ENCODE results near the gene EFCAB6. TPM values are rescaled to one million over a fixed set of nuclear protein-coding genes. Genes with fewer than 3 reads are reported as not detected.

Gene EFCAB6
- total and polyA plus RNA-seq, 9 of the 15 experiments (the other 6 are each of a cell fraction or from before 2014, with no cell fraction given), result 0.06 TPM; not detected in 8

DNA sequence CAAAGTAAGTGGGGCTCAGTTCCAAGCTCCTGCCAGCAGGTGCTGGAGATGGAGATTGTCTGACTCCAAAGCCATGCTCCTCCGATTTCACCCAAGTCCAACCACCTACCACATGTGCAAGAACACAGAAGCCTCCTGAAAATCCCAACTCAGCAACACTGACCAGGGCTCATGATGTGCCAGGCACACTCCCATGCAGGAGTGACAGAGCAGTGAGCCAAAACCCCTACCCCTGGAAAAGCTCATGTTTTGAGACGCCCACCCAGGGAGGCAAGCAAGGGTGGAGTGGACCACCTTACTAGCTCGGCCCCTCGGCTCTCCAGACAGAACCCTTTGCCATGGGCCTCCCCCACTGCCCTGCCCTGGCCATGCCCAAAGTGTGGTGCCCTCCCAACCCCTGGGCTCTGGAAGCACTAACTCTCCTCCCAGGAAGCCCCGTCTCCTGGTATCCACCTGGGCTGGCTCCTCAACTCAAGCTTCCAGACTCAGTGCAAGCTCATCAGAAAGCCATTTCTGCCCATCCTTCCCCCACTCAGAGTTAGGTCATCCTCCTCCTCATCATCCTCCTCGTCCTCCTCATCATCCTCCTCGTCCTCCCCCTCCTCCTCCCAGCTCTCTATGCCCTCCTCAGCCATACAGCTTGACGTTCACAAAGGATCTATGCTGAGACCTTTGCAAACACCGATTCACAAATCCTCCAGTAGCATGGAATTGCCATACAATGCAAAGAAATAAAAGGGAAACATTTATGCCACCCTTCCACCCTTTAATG lies 245.4 kb downstream of the EFCAB6 start:
- TF ChIP-seq ZSCAN32 (CRISPR knock-in tag; IDR thresholded peaks at IDR 0.05) (no peak), NFRKB (IDR thresholded peaks at IDR 0.05; ENCODE audit: low read depth) (no peak), MTF1 (CRISPR knock-in tag; IDR thresholded peaks at IDR 0.05; ENCODE audit: borderline replicate concordance) (no peak), HDAC2 (IDR thresholded peaks at IDR 0.05) (no peak), ZNF695 (CRISPR knock-in tag; IDR thresholded peaks at IDR 0.05) (no peak), MYNN (IDR thresholded peaks at IDR 0.05) (no peak), MYNN (CRISPR knock-in tag; IDR thresholded peaks at IDR 0.05) (no peak), ZNF436 (CRISPR knock-in tag; IDR thresholded peaks at IDR 0.05) (no peak), GATAD2B (IDR thresholded peaks at IDR 0.05; ENCODE audit: borderline replicate concordance) (no peak)
- TF ChIP-seq, protein P1, sequence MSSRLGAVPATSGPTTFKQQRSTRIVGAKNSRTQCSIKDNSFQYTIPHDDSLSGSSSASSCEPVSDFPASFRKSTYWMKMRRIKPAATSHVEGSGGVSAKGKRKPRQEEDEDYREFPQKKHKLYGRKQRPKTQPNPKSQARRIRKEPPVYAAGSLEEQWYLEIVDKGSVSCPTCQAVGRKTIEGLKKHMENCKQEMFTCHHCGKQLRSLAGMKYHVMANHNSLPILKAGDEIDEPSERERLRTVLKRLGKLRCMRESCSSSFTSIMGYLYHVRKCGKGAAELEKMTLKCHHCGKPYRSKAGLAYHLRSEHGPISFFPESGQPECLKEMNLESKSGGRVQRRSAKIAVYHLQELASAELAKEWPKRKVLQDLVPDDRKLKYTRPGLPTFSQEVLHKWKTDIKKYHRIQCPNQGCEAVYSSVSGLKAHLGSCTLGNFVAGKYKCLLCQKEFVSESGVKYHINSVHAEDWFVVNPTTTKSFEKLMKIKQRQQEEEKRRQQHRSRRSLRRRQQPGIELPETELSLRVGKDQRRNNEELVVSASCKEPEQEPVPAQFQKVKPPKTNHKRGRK (tag; IDR thresholded peaks at IDR 0.05), result no peak
- TF ChIP-seq, protein P2, sequence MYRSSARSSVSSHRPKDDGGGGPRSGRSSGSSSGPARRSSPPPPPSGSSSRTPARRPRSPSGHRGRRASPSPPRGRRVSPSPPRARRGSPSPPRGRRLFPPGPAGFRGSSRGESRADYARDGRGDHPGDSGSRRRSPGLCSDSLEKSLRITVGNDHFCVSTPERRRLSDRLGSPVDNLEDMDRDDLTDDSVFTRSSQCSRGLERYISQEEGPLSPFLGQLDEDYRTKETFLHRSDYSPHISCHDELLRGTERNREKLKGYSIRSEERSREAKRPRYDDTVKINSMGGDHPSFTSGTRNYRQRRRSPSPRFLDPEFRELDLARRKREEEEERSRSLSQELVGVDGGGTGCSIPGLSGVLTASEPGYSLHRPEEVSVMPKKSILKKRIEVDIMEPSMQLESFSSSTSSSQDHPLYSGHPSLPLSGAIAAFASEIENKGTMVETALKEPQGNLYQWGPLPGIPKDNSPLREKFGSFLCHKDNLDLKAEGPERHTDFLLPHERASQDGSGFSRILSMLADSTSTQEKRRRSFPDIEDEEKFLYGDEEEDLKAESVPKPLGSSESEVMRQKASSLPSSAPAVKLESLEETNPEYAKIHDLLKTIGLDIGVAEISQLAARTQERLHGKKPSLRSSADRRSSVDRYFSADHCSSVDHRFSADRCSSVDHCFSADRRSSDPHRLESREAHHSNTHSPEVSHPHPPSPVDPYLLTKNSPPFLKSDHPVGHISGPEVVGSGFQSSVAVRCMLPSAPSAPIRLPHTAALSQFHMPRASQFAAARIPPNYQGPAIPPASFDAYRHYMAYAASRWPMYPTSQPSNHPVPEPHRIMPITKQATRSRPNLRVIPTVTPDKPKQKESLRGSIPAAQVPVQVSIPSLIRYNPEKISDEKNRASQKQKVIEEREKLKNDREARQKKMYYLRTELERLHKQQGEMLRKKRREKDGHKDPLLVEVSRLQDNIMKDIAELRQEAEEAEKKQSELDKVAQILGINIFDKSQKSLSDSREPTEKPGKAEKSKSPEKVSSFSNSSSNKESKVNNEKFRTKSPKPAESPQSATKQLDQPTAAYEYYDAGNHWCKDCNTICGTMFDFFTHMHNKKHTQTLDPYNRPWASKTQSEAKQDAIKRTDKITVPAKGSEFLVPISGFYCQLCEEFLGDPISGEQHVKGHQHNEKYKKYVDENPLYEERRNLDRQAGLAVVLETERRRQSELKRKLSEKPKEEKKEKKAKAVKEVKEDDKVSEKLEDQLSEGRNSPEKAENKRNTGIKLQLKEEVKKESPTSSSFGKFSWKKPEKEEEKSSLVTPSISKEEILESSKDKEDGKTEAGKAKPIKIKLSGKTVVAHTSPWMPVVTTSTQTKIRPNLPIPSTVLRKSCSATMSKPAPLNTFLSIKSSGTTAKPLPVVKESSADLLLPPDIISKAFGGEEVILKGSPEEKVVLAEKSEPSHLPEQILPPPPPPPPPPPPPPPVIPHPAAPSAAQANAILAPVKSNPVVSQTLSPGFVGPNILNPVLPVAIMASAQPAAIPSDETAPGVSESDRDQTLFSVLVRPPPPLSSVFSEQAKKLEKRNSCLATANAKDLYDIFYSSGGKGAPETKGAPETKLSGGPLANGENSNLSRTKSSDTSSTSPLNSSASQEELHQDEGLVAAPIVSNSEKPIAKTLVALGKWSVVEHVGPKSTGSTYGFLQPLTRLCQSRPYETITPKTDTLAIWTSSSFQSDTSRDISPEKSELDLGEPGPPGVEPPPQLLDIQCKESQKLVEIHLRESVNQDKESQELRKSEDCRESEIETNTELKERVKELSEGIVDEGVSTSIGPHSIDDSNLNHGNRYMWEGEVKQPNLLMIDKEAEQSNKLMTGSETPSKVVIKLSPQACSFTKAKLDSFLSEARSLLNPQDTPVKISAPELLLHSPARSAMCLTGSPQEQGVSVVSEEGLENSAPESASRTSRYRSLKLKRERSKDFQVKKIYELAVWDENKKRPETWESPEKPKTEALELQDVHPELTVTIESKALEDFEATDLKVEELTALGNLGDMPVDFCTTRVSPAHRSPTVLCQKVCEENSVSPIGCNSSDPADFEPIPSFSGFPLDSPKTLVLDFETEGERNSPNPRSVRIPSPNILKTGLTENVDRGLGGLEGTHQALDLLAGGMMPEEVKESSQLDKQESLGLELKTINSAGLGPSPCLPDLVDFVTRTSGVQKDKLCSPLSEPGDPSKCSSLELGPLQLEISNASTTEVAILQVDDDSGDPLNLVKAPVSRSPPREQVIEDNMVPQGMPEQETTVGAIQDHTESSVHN (IDR thresholded peaks at IDR 0.05; ENCODE audit: borderline replicate concordance in 1 of 2, low read depth in 1 of 2), result no peak
- no peaks in the 10 kb centered on the region for H3K79me2 ChIP-seq (ENCODE audit: control insufficient read depth, insufficient read depth, low read length)
- FAIRE-seq (no peak), ATAC-seq (no peak), DNase-seq (ENCODE audit: extremely low read depth in 1 of 4, low spot score in 3 of 4) (no peak)
- H3K4me3 ChIP-seq, result no peak overlapping the region
- H3K27ac ChIP-seq (ENCODE audit: extremely low read depth, low read depth, low read length), result no peak overlapping the region
- H3K4me2 ChIP-seq (ENCODE audit: insufficient read depth, low read length), result no peak overlapping the region
- no peaks in the 10 kb centered on the region for H3K4me1 ChIP-seq (replicated peaks in 1 of 2; ENCODE audit: control insufficient read depth in 2 of 2, insufficient read depth in 2 of 2, low read length in 2 of 2)
- ChIA-PET CTCF (ENCODE audit: low intra/inter-chr PET ratio) (no interaction called here), POLR2A (no interaction called here)
- intact Hi-C loops (cut with micrococcal nuclease), result no loop called here
- no peaks in the 10 kb centered on the region for H3K9me1 ChIP-seq (ENCODE audit: control insufficient read depth, insufficient read depth, low read length)
- H4K20me1 ChIP-seq (replicated peaks; ENCODE audit: control insufficient read depth, insufficient read depth, low read length), result no peaks in the 10 kb centered on the region
- no peaks in the 10 kb centered on the region for H3K36me3 ChIP-seq (ENCODE audit: control insufficient read depth, insufficient read depth, low read length)
- in situ Hi-C loops (cut with MboI), result no loop called here
- peaks cover 4 to 8% of the 10 kb centered on the region in 2 experiments; a peak in 3 of 5 replicates for H3K27me3 ChIP-seq (ENCODE audit: control insufficient read depth in 2 of 2, insufficient read depth in 2 of 2, low read length in 2 of 2)
- H3K9me3 ChIP-seq (replicated peaks; ENCODE audit: control insufficient read depth, insufficient read depth, low read depth, low read length), result no peaks in the 10 kb centered on the region
- WGBS (ENCODE audit: insufficient coverage, low coverage, missing lambda C conversion rate), result 0% methylated on average over 3 of the region's 9 CpGs
- no peak overlapping the region for H3K9ac ChIP-seq (ENCODE audit: insufficient read depth in 1 of 2, low read depth in 2 of 2, low read length in 2 of 2)
- no peak overlapping the region for H2AFZ ChIP-seq (ENCODE audit: low read depth, low read length)
- BruUV-seq (replicated peaks), result no TSS peak

Measured in K562 (cell line).